CD8-positive, alpha-beta memory T cell (primary cell): ENCODE data around the gene EXOSC7. TPM values are rescaled to one million over a fixed set of nuclear protein-coding genes. Genes with fewer than 3 reads are reported as not detected.

ENCODE experiments used
- CTCF ChIA-PET: fragments of 350-600 bp; sonication (Branson Sonifier 250); formaldehyde crosslinking; loops from one replicate; lab custom pipeline; 2021; ENCODE audit warnings: antibody characterized with exemption; lab: Charles Lee
- POLR2A ChIA-PET: fragments of 350-600 bp; sonication (Branson Sonifier 250); formaldehyde crosslinking; loops from one replicate; lab custom pipeline; 2021; ENCODE audit warnings: antibody characterized with exemption; lab: Charles Lee
- DNase-seq, 5 donors: peaks; one replicate each; pipeline versions ENCODE4 v3.0.0 to v3.0.0-alpha.2; 2020 to 2022; ENCODE audit warnings: mixed read lengths in 1 of 5
- H3K27ac ChIP-seq: one replicate; pipeline ENCODE4 v1.7.0; 2013; ENCODE audit warnings: low read depth, mild to moderate bottlenecking, low read length, moderate library complexity
- H3K27me3 ChIP-seq: 2 replicates; pipeline ENCODE4 v1.7.0; 2013; ENCODE audit warnings: low read length, mild to moderate bottlenecking; ENCODE audit not compliant: insufficient read depth, poor library complexity, severe bottlenecking
- H3K36me3 ChIP-seq: 2 replicates; pipeline ENCODE4 v1.7.0; 2013; ENCODE audit warnings: mild to moderate bottlenecking, low read length, moderate library complexity; ENCODE audit not compliant: insufficient read depth
- H3K4me1 ChIP-seq: 2 replicates; pipeline ENCODE4 v1.7.0; 2013; ENCODE audit warnings: mild to moderate bottlenecking, low read length, moderate library complexity; ENCODE audit not compliant: insufficient read depth
- H3K4me3 ChIP-seq: 2 replicates; pipeline ENCODE4 v1.7.0; 2013; ENCODE audit warnings: mild to moderate bottlenecking, low read length
- H3K9me3 ChIP-seq: 2 replicates; pipeline ENCODE4 v1.7.0; 2013; ENCODE audit warnings: mild to moderate bottlenecking, low read length
- H3K27ac Mint-ChIP-seq, 8 donors: one replicate each; pipeline ENCODE4 v1.8.0; 2020 to 2021; ENCODE audit warnings: mixed read lengths in 8 of 8, mild to moderate bottlenecking in 6 of 8, inconsistent platforms in 3 of 8, moderate library complexity in 3 of 8
- H3K27me3 Mint-ChIP-seq, 2 donors: one replicate each; pipeline ENCODE4 v1.8.0; 2020 to 2021; ENCODE audit warnings: mixed read lengths in 2 of 2, mild to moderate bottlenecking in 1 of 2, moderate library complexity in 1 of 2
- H3K36me3 Mint-ChIP-seq, 3 donors: one replicate each; pipeline ENCODE4 v1.8.0; 2020 to 2021; ENCODE audit warnings: mixed read lengths in 3 of 3, inconsistent platforms in 1 of 3, mild to moderate bottlenecking in 1 of 3
- H3K4me1 Mint-ChIP-seq, 3 donors: one replicate each; pipeline ENCODE4 v1.8.0; 2020 to 2021; ENCODE audit warnings: mixed read lengths in 3 of 3, inconsistent platforms in 1 of 3, mild to moderate bottlenecking in 1 of 3
- H3K4me3 Mint-ChIP-seq, 7 donors: one replicate each; pipeline ENCODE4 v1.8.0; 2020 to 2021; ENCODE audit warnings: mixed read lengths in 7 of 7, mild to moderate bottlenecking in 6 of 7, moderate library complexity in 4 of 7, inconsistent platforms in 2 of 7
- H3K9me3 Mint-ChIP-seq, 5 donors: one replicate each; pipeline ENCODE4 v1.8.0; 2020 to 2022; ENCODE audit warnings: mixed read lengths in 5 of 5, mild to moderate bottlenecking in 3 of 5, moderate library complexity in 2 of 5, inconsistent platforms in 1 of 5
- polyA plus RNA-seq: library from polyadenylated mRNA; unstranded; fragments of 300-500 nt; fragmentation: Illumina TruSeq; gene quantifications from one replicate; pipeline ENCODE4 v1.2.3, GENCODE V29; 2021
- total RNA-seq, 2 experiments: library from RNA; stranded (reverse); gene quantifications; one replicate each; pipeline ENCODE4 v1.2.3, GENCODE V29; 2021

Gene EXOSC7
- total and polyA plus RNA-seq, 3 experiments from 2014 or later = 42.1 to 89.6 (median 86.4) TPM

GRCh38 chr3:45029216-45029615 lies 53.2 kb downstream of the EXOSC7 start:
- POLR2A ChIA-PET = no interaction called here
- H3K4me1 Mint-ChIP-seq = peaks cover under 1 to 3% (median 2%) of the 10 kb centered on the region in 3 donors

GRCh38 chr3:45029661-45030060 lies 53.6 kb downstream of the EXOSC7 start:
- no peaks in the 10 kb centered on the region for H3K9me3 ChIP-seq
- ChIA-PET CTCF (no interaction called here), POLR2A (no interaction called here)
- H3K9me3 Mint-ChIP-seq = no peaks in the 10 kb centered on the region
- no peak overlapping the region for H3K4me3 ChIP-seq
- H3K4me3 Mint-ChIP-seq = no peak overlapping the region
- no peak overlapping the region for H3K27ac ChIP-seq
- peaks cover 6% of the 10 kb centered on the region for H3K27me3 ChIP-seq
- H3K36me3 Mint-ChIP-seq = peaks cover 0 to 8% (median 2%) of the 10 kb centered on the region in 3 donors
- no peaks in the 10 kb centered on the region for H3K36me3 ChIP-seq
- H3K4me1 ChIP-seq = peaks cover 2% of the 10 kb centered on the region
- H3K27me3 Mint-ChIP-seq = peaks cover 21 to 52% of the 10 kb centered on the region in 2 donors
- peaks cover 5 to 7% (median 7%) of the 10 kb centered on the region in 3 donors for H3K4me1 Mint-ChIP-seq
- no peak for DNase-seq
- peak overlapping the region in 1 of 8 donors; percentile 38 for H3K27ac Mint-ChIP-seq

More at GRCh38 chr3:45029216-45029615, 53.2 kb downstream of the EXOSC7 start:
- Mint-ChIP-seq H3K4me3 (no peak overlapping the region), H3K9me3 (no peaks in the 10 kb centered on the region), H3K27me3 (peaks cover 18 to 48% of the 10 kb centered on the region in 2 donors), H3K36me3 (peaks cover 0 to 8% (median 2%) of the 10 kb centered on the region in 3 donors), H3K27ac (no peak overlapping the region)
- Histone ChIP-seq H3K4me3 (no peak overlapping the region), H3K4me1 (no peaks in the 10 kb centered on the region), H3K27ac (no peak overlapping the region), H3K36me3 (no peaks in the 10 kb centered on the region), H3K27me3 (peaks cover 6% of the 10 kb centered on the region), H3K9me3 (no peaks in the 10 kb centered on the region)
- CTCF ChIA-PET = no interaction called here
- no peak for DNase-seq

- H3K36me3 ChIP-seq = no peaks in the 10 kb centered on the region
- DNase-seq = no peak
- peaks cover 32 to 70% of the 10 kb centered on the region in 2 donors for H3K27me3 Mint-ChIP-seq
- H3K9me3 Mint-ChIP-seq = no peaks in the 10 kb centered on the region
- ChIA-PET POLR2A (no interaction called here), CTCF (interaction anchor here (1.3 kb wide), 1 partner anchor 9 kb away, joined by 3 read pairs; no protein-coding TSS in a partner anchor)
- H3K36me3 Mint-ChIP-seq = peaks cover 0 to 8% (median 2%) of the 10 kb centered on the region in 3 donors
- no peak overlapping the region for H3K27ac Mint-ChIP-seq
- H3K27ac ChIP-seq = no peak overlapping the region
- H3K4me3 ChIP-seq = no peak overlapping the region
- H3K27me3 ChIP-seq = peaks cover 6% of the 10 kb centered on the region
- no peaks in the 10 kb centered on the region for H3K9me3 ChIP-seq
- H3K4me1 ChIP-seq = peaks cover 11% of the 10 kb centered on the region
- H3K4me1 Mint-ChIP-seq = peaks cover 18 to 23% (median 22%) of the 10 kb centered on the region in 3 donors
- no peak overlapping the region for H3K4me3 Mint-ChIP-seq
Observed at GRCh38 chr3:45031531-45031930, 55.5 kb downstream of the EXOSC7 start.

GRCh38 chr3:45032113-45032512 lies 56.1 kb downstream of the EXOSC7 start:
- no peak overlapping the region for H3K4me3 ChIP-seq
- no peak overlapping the region for H3K27ac ChIP-seq
- Mint-ChIP-seq H3K9me3 (no peaks in the 10 kb centered on the region), H3K36me3 (peaks cover 0 to 8% (median 2%) of the 10 kb centered on the region in 3 donors), H3K4me3 (no peak overlapping the region), H3K4me1 (peaks cover 18 to 28% (median 22%) of the 10 kb centered on the region in 3 donors), H3K27ac (no peak overlapping the region), H3K27me3 (peaks cover 36 to 74% of the 10 kb centered on the region in 2 donors)
- no peaks in the 10 kb centered on the region for H3K9me3 ChIP-seq
- H3K27me3 ChIP-seq = peaks cover 12% of the 10 kb centered on the region
- ChIA-PET CTCF (interaction anchor here (1.3 kb wide), 1 partner anchor 8 kb away, joined by 3 read pairs; no protein-coding TSS in a partner anchor), POLR2A (no interaction called here)
- no peak for DNase-seq
- no peaks in the 10 kb centered on the region for H3K36me3 ChIP-seq
- peaks cover 12% of the 10 kb centered on the region for H3K4me1 ChIP-seq

- Mint-ChIP-seq H3K27me3 (peaks cover 38 to 73% of the 10 kb centered on the region in 2 donors), H3K9me3 (no peaks in the 10 kb centered on the region), H3K4me3 (peak overlapping the region in 1 of 7 donors; percentile 6), H3K27ac (peak overlapping the region in 1 of 8 donors; percentile 22), H3K4me1 (peaks cover 18 to 34% (median 22%) of the 10 kb centered on the region in 3 donors), H3K36me3 (peaks cover 0 to 8% (median 2%) of the 10 kb centered on the region in 3 donors)
- CTCF ChIA-PET = interaction anchor here (1.3 to 1.8 kb wide), 3 partner anchors 9 to 177 kb away, joined by 3 to 7 read pairs (median 6); no protein-coding TSS in a partner anchor
- no peak overlapping the region for H3K4me3 ChIP-seq
- POLR2A ChIA-PET = no interaction called here
- DNase-seq = no peak
- H3K36me3 ChIP-seq = no peaks in the 10 kb centered on the region
- no peak overlapping the region for H3K27ac ChIP-seq
- no peaks in the 10 kb centered on the region for H3K9me3 ChIP-seq
- peaks cover 14% of the 10 kb centered on the region for H3K4me1 ChIP-seq
- H3K27me3 ChIP-seq = peaks cover 14% of the 10 kb centered on the region
Observed at GRCh38 chr3:45033791-45034190, 57.7 kb downstream of the EXOSC7 start.

GRCh38 chr3:45034612-45035252 lies 58.7 kb downstream of the EXOSC7 start:
- POLR2A ChIA-PET = no interaction called here

GRCh38 chr3:45035441-45036301 lies 59.6 kb downstream of the EXOSC7 start:
- H3K27ac Mint-ChIP-seq = no peak overlapping the region
- CTCF ChIA-PET = interaction anchor here (1.2 to 11.6 kb wide), 5 partner anchors 14 to 182 kb away, joined by 3 to 181 read pairs (median 4); no protein-coding TSS in a partner anchor
- Histone ChIP-seq H3K36me3 (no peaks in the 10 kb centered on the region), H3K4me3 (no peak overlapping the region), H3K9me3 (no peaks in the 10 kb centered on the region), H3K27ac (no peak overlapping the region), H3K4me1 (peaks cover 14% of the 10 kb centered on the region), H3K27me3 (peaks cover 8% of the 10 kb centered on the region)
- H3K4me1 Mint-ChIP-seq = peaks cover 18 to 34% (median 22%) of the 10 kb centered on the region in 3 donors
- peaks cover 36 to 60% of the 10 kb centered on the region in 2 donors for H3K27me3 Mint-ChIP-seq
- peaks cover 0 to 8% (median 2%) of the 10 kb centered on the region in 3 donors for H3K36me3 Mint-ChIP-seq
- peak overlapping the region in 6 of 7 donors; percentile 28 to 78 (median 68) for H3K4me3 Mint-ChIP-seq
- DNase-seq = peak in 1 of 5 donors; percentile 22
- POLR2A ChIA-PET = no interaction called here
- H3K9me3 Mint-ChIP-seq = no peaks in the 10 kb centered on the region

More at GRCh38 chr3:45034612-45035252, 58.7 kb downstream of the EXOSC7 start:
- H3K27ac ChIP-seq = no peak overlapping the region
- Mint-ChIP-seq H3K4me3 (peak overlapping the region in 2 of 7 donors; percentile 17 to 20), H3K9me3 (no peaks in the 10 kb centered on the region), H3K27me3 (peaks cover 39 to 67% of the 10 kb centered on the region in 2 donors), H3K36me3 (peaks cover 0 to 8% (median 2%) of the 10 kb centered on the region in 3 donors), H3K27ac (no peak overlapping the region), H3K4me1 (peaks cover 18 to 34% (median 22%) of the 10 kb centered on the region in 3 donors)
- H3K9me3 ChIP-seq = no peaks in the 10 kb centered on the region
- no peak for DNase-seq
- peaks cover 14% of the 10 kb centered on the region for H3K4me1 ChIP-seq
- no peaks in the 10 kb centered on the region for H3K36me3 ChIP-seq
- peaks cover 14% of the 10 kb centered on the region for H3K27me3 ChIP-seq
- CTCF ChIA-PET = interaction anchor here (1.3 to 1.8 kb wide), 3 partner anchors 8 to 176 kb away, joined by 3 to 7 read pairs (median 6); no protein-coding TSS in a partner anchor
- no peak overlapping the region for H3K4me3 ChIP-seq
